ENCODE results near the gene HNRNPA2B1.
A peak's percentile ranks its signal among the peaks of the same experiment; 100 is the strongest.
"Not testable (repeated sequence)": the region's sequence is repeated elsewhere in the genome, so short reads cannot be mapped to it uniquely, and the experiment has no call there.

Gene HNRNPA2B1

DNA sequence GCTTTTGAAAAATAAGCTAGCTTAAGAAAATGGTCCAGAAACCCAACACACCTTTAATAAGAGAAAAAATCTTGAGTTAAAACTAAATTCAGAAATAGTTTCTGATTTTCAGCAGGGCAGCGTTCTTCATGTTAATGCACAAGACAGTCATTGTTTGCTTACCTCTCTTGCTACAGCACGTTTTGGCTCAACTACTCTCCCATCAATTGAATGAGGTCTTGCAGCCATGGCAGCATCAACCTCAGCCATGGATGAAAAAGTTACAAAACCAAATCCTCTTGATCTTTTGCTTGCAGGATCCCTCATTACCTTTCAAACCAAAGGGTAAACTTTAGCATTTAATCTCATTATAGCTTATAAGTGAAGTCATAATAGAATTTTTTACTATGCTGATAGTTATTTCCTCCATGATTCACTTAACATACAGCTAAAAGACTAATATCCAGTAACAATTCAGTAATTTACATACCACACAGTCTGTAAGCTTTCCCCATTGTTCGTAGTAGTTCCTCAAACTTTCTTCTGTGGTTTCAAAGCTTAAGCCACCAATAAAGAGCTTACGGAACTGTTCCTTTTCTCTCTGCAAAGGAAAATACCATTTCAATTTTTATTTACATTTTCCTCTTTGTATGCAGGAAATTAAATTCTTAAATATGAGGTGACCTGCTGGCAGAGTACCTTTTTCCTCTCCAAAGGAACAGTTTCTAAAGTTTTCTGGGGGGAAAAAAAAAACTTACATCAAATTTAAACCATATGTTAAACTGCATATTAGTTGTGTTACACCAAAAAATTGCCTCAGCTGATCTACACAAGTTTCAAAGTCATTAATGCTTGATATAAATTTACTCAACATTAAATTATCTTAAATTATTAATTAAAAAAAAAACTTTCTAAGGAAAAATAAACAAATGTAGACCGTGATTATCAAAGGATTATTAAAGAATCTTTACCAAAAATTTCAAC, 3.1 kb downstream of the HNRNPA2B1 start:
- DNase-seq: peak; percentile 13

DNA sequence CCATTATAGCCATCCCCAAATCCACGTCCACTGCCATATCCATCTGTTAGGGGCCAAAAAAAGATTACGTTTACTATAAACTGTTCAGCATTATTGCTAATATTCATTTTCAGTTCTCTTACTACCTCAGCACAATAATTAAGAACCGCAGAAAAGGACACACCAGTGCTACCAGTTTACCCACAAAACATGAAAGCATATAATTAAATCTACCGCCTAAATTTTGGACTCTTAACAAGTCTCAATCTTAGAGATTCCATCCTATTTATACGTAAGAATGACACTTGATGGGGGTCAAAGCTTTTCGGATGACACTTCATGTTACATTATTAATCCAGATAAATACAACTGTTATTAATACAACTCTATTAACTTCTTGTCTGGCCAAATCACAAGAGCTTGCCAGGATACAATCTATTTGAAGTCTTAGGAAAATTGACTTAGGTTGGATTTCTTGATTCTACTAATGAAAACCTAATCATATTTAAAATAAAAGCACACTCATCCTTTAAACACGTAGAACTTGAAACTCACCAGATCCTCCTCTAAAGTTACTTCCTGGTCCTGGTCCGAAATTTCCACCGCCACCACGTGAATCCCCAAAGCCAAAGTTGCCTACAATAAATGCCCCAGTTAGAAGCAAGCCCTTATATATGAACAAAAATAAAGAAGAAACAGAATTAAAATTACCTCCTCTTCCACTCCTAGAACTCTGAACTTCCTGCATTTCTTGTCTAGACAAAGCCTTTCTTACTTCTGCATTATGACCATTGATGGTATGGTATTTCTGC, 4.5 kb downstream of the HNRNPA2B1 start:
- DNase-seq: peak; percentile 5

DNA sequence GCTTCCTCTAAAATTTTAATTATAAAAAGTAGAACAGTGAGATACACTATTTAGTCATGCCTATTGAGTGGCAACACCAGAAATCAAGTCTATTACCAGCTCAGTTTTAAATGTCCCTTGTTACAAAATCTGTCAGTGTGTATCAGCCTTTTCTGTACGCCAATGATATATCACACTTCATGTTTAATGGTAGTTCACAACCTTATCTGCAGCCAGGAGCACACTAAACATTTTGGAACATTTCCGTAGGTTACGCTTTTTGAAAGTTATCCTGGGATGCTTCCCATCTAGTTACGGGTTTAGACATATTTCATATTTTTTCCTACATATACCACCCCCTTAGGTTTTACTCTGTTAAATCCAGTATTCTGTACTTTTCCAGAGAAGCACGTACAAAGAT, 5.4 kb downstream of the HNRNPA2B1 start:
- no peak for DNase-seq

DNA sequence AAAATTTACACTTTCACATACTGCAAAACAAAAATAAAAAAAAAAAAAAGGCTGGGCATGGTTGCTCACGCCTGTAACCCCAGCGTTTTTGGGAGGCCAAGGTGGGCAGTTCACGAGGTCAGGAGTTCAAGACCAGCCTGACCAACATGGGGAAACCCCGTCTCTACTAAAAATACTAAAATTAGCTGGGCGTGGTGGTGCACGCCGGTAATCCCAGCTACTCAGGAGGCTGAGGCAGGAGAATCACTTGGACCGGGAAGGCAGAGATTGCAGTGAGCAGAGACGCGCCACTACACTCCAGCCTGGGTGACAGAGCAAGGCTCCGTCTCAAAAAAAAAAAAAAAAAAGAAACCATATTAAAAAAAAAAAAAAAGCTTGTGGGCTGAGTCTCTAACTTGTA, 5.8 kb downstream of the HNRNPA2B1 start:
- not testable (repeated sequence) for DNase-seq

DNA sequence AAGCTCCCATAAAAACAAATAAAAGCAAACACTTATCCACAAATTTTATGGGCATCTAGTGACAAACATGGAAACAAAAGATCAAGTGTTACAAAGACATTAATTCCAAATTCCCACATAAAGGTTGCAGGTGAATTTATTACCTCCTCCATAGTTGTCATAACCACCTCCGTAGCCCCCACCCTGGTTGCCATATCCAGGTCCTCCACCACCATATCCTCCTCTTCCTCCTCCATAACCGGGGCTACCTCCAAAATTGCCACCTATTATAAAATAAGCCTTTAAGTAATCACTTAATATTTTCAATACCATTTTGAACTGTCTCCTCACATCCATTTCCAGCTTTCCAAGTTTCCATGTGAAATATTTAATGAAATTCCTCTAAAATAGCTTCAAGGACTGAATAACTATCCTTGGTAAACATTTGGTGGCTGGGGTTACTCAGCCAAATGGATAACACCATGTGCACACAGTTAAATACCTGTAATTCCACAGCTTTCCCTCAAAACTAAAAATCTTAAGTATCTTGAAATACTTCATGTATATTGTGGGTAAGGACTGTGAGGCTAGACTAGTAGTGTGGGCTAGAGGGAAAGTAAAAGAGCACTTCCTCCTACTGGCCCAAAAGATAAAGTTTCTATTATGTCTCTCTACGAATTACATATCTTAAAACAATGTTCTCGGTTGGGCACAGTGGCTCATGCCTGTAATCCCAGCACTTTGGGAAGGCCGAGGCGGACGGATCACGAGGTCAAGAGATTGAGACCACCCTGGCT, 6.9 kb downstream of the HNRNPA2B1 start:
- DNase-seq: no peak

DNA sequence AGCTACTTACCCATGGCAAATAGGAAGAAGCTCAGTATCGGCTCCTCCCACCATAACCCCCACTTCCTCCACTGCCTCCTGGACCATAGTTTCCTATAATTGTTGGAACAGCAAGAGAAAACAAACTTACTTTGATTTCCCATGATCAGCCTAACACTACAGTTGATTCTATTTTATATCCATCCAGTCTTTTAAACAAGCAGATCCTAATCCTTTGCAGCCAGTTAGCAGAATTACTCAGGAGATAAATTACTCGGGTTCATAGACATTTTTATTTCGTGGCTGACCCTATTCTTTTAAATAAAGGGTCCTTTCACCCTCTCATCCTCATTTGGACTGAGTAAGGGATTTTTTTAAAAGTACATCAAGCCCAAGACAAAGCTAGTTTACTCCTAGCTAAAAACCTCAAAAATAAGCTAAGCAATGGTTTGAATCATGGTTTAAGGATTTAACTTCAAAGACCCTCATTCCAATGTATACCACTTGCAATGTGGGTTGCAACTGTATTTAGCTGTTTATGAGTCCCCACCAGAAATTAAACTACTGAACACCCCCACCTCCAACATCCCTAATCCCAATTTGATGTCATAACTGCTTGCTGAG, 8.0 kb downstream of the HNRNPA2B1 start:
- DNase-seq: no peak

DNA sequence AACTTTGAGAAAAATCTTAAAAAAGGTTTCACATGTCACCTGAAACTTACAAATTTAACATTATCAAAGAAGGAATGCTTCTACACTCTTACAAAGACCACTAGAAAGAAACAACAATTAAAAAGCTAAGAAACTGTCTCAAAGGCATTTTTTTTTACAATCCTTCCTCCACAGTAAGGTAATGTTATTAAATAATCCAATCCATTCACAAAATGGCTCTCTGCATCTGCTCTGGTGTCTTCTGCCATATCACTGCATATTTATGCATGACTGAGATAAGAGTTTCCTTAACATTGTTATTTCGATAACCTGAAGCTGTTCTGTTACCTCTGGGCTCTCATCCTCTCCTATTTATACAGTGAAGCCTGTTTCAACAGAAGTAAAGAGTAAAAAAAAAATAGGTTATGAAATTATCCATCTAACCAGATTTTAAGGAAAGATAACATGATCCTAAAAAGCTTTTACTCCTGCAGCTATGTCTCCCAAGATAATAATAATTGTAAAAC, 8.5 kb downstream of the HNRNPA2B1 start:
- no peak for DNase-seq

DNA sequence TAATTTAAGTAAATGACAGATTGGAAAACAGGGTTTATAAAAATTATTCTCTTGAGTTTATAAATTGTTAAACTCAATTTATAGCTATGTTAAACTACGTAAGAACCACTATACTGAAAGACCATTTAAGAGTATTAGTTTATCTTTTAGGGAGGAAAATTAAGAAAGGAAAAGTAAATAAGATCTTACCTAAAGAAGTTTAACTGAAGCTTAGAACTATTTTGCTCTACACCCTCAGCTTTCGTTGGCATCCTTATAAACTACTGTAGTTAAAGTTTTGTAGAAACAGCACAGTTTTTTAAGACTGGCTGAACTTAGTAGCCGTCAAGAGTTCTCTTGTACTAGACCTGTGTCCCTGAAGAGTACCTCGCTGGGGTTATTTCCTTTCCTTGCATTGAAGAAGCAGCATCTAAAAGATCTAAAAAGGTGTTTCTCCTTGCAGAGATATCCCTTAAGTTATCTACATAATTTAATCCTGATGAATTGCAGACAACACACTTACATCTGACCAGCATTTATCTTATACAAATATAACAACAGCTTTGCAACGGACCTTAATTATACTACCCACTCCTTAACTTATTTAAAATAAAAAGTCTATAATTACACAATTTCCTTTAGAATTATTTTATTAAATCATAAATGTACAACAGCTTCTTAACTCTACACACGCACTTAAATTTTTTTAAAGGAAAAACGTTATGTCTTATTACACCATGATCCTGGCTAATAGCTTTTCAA, 9.1 kb downstream of the HNRNPA2B1 start:
- DNase-seq: no peak

DNA sequence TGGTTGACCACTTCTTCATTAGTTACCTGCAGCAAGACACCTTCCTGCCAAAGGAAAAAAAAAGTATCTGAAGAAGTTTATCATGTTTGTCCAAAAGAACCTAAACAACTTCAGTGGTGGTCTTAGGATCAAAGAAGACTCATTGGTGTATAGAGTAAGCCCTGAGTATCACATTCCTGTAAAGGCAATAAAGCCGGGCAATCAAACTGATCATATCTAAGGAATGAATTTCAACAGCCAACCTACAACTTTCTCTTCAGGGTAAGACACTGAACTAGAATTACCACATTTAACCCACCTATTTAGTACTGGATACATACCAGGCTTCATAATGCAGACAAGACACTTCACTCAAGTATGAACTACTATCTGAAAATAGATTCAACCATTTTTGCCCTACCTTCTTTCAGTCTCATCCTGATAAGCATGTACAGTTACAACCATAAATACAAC, 10.1 kb downstream of the HNRNPA2B1 start:
- DNase-seq: no peak

DNA sequence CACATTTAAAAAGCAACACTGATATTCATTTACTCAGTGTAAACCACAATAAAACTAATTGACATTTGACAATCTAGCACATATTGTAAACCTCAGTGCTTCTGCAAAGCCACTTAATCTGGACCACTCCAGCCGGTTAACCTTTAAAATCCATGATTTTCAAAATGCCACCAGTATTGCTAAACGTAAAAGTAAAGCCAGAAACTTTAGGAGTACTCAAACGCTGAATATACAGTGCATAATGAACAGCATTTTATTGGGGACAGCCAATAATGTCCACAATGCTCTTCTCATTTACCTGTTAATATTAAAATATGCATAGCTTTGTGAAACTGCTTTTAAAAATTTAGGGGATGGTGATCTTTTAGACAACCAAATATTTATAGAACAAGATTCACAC, 10.8 kb downstream of the HNRNPA2B1 start:
- no peak for DNase-seq

DNA sequence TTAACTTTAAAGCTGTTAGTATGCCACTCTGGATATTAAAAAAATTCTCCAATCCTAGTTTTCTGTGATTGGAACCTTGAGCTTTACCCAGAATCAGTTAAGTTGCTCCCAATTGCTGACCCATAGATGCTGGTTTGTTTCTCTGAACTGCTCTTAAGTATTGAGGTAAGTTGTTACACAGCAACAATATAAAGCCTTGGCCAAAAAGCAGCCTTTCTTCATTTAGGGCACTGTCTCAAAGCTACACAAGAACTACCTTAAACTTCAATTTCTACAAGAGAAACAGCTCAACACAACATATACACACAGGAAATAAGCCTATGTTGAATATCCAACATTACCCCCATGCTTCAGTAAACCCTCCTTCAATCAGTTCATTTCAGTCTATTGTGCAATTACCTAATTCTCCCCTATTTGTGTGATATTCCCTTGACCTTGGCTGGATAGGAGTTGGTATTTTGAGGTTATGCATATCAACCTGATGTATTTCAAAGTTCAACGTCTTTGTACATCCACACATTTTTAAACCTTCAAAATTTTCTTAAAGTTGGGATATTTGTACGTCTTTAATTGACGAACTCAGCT, 11.5 kb downstream of the HNRNPA2B1 start:
- no peak for DNase-seq

DNA sequence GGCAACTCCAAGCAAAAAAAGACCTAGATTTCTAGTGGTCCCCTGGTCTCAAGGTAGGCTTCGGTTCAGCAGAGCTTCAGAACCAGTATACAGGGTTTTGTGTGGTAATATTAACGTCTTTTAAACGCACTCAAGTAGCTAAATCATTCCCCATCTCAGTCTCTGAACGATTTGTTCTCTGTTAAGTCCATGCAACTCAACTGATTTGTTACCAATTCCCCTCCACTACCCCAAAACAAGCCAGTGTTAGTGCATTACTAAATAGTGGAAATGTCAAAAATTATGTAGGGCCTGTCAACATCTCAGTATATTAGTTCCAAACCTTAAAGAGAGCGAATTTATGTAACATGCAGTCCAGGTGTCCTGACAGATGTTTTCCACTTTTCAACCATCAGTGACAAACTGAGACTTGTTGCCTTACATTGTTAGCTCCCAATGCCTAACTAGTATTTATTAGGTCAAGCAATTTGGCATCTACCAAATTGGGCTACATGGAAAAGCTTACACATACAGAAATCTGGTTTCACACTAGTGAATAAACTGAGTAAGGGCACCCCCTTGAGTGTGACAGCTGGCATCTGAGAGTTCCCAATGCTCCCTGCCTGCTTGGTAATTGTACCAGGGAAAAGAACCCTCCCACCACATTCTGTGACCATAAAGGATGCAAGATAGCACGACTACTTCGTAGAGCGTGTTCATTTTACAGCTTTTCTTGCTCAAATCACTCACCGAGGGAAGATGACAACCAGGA, 12.2 kb downstream of the HNRNPA2B1 start:
- DNase-seq: no peak

DNA sequence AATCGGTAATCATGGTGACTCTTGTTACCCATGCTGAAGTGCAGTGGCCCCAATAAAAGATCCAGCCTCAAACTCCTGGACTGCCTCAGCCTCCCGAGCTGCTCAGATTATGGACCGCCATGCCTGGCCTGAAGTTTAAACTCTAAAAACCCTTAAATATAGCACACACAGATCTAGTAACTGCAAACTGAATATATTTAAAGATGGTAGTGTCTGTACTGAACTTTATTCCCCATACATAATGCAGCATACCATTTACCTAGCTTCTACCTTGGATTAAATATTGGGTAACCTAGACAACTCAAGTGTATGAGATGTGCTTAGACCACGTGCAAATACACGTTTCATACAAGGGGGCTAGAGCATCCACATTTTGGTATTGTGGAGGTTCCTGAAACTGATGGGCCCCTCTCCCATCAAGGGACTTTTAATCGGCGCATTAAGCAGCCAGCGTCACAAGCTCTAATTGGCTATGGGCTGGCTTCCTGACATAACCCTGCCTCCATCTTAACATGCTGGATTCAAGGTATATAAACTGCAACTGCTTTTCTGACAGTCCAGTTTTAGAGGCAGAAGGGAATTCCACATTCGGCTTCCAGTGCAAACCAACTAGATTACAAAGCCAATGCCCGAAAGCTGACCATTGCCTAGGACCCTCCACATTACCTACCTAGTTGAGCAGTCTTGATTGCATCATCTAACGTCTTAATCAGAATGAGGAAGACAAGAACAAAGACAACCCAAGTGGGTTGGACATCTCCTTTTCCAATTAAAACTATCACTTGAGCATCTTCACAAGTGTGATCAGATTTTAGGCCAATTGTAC, 13.0 kb downstream of the HNRNPA2B1 start:
- no peak for DNase-seq

DNA sequence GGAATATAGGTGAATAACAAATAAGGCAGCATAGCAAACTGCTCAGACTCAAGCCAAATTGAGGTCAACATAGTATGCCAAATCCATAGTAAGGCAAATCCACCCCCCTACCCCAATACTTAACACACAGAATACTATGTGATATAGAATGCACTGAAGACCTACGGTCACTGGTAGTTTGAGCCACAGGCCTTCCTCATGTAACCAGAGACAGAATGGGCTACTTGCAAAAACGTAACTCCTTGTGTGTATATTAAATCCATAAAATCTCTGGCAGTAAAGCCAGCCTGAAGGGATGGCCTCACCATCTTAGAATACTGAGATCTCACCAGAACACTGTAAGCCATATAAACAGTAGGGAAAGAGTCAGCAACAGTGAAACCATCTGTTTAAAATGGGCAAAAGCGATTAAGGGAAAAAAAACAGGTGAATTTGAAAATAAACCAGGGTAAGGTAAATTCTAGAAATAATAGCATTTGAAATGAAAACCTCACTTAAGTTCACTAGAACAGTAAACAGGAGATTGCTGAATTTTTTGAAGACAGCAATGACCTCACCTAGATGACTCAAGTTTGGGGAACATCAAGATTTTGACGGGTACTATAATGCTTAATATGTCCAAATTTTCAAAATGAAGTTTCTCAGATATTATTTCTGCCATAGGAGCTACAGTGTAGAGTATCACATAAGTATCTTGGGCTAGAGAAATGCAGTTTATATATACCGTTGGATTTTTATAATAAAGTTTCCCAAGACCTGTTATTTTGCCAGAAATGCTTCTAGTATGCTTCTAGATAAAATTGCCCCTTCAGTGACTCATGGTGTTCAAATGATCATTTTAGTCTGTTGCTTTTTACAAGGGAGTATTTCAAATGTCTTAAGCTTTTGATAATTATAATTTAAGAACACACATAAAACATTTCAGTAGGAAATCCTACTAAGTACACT, 13.9 kb downstream of the HNRNPA2B1 start:
- no peak for DNase-seq

DNA sequence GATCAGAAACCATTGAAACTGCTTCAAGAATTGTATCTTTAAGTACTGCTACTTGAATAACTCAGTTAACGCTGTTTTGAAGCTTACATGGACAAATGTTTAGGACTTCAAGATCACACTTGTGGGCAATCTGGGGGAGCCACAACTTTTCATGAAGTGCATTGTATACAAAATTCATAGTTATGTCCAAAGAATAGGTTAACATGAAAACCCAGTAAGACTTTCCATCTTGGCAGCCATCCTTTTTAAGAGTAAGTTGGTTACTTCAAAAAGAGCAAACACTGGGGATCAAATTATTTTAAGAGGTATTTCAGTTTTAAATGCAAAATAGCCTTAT, 14.7 kb downstream of the HNRNPA2B1 start:
- no peak for DNase-seq

DNA sequence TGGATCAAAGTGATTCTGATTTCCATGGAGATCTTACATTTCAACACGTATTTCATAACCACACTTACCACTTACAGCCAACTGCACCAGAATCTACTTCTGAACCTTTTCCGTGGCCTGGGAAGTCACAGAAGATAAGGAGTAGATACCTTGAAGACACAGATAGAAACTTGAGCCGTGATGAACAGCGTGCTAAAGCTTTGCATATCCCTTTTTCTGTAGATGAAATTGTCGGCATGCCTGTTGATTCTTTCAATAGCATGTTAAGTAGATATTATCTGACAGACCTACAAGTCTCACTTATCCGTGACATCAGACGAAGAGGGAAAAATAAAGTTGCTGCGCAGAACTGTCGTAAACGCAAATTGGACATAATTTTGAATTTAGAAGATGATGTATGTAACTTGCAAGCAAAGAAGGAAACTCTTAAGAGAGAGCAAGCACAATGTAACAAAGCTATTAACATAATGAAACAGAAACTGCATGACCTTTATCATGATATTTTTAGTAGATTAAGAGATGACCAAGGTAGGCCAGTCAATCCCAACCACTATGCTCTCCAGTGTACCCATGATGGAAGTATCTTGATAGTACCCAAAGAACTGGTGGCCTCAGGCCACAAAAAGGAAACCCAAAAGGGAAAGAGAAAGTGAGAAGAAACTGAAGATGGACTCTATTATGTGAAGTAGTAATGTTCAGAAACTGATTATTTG, 15.3 kb downstream of the HNRNPA2B1 start:
- DNase-seq: no peak

DNA sequence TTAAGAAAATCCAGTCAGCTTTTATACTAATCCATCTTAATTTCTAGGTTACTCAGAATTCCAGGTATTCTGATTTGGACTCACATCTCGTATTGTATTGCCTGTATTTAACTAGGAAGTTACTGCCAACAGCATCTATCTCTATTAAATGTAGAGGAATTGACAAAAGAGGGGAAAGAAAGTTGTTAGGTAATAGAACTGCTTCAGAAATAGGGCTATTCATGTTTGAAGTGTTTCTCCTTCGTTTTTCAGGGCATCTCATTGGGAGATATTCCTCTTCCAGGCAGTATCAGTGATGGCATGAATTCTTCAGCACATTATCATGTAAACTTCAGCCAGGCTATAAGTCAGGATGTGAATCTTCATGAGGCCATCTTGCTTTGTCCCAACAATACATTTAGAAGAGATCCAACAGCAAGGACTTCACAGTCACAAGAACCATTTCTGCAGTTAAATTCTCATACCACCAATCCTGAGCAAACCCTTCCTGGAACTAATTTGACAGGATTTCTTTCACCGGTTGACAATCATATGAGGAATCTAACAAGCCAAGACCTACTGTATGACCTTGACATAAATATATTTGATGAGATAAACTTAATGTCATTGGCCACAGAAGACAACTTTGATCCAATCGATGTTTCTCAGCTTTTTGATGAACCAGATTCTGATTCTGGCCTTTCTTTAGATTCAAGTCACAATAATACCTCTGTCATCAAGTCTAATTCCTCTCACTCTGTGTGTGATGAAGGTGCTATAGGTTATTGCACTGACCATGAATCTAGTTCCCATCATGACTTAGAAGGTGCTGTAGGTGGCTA, 16.1 kb downstream of the HNRNPA2B1 start:
- not testable (repeated sequence) for DNase-seq
